Nephron (organoid): ENCODE data around the gene ARHGAP26.

Experiments
- H3K27ac Mint-ChIP-seq, 3 experiments: 2 replicates each; pipeline ENCODE4 v1.8.0; 2020; ENCODE audit warnings: mixed read lengths in 3 of 3, mild to moderate bottlenecking in 2 of 3, moderate library complexity in 1 of 3
- H3K27me3 Mint-ChIP-seq: 2 replicates; pipeline ENCODE4 v1.8.0; 2021; ENCODE audit warnings: low read depth, mild to moderate bottlenecking, moderate library complexity, mixed read lengths
- H3K36me3 Mint-ChIP-seq: 2 replicates; pipeline ENCODE4 v1.8.0; 2020; ENCODE audit warnings: low read depth, mixed read lengths
- H3K4me1 Mint-ChIP-seq: 2 replicates; pipeline ENCODE4 v1.8.0; 2020; ENCODE audit warnings: mixed read lengths
- H3K4me3 Mint-ChIP-seq, 3 experiments: 2 replicates each; pipeline ENCODE4 v1.8.0; 2020; ENCODE audit warnings: mild to moderate bottlenecking in 3 of 3, mixed read lengths in 3 of 3, moderate library complexity in 2 of 3
- H3K9me3 Mint-ChIP-seq: 2 replicates; pipeline ENCODE4 v1.8.0; 2020; ENCODE audit warnings: mixed read lengths
- CTCF ChIP-seq, 3 experiments: fragments of 200-600 bp; sonication (generic); IDR thresholded peaks; one replicate each; pipeline ENCODE4 v1.5.0; 2021; ENCODE audit warnings: antibody characterized with exemption in 3 of 3; ENCODE audit not compliant: unreplicated experiment in 3 of 3

ARHGAP26 gene

GRCh38 chr5:143021595-143021994 lies 251.4 kb downstream of the ARHGAP26 start:
- peaks cover 55% of the 10 kb centered on the region for H3K4me1 Mint-ChIP-seq
- no peaks in the 10 kb centered on the region for H3K27me3 Mint-ChIP-seq
- no peaks in the 10 kb centered on the region for H3K36me3 Mint-ChIP-seq
- H3K9me3 Mint-ChIP-seq: no peaks in the 10 kb centered on the region
- H3K4me3 Mint-ChIP-seq: no peak overlapping the region
- no peak for TF ChIP-seq CTCF (IDR thresholded peaks at IDR 0.05; ENCODE audit: unreplicated experiment in 3 of 3)
- H3K27ac Mint-ChIP-seq: no peak overlapping the region

GRCh38 chr5:143023411-143024096 lies 253.4 kb downstream of the ARHGAP26 start:
- no peaks in the 10 kb centered on the region for H3K9me3 Mint-ChIP-seq
- H3K4me1 Mint-ChIP-seq: peaks cover 45% of the 10 kb centered on the region
- TF ChIP-seq CTCF (IDR thresholded peaks at IDR 0.05; ENCODE audit: unreplicated experiment in 3 of 3): no peak
- H3K27ac Mint-ChIP-seq: peak overlapping the region in 1 of 3 experiments; percentile 43
- H3K36me3 Mint-ChIP-seq: no peaks in the 10 kb centered on the region
- no peak overlapping the region for H3K4me3 Mint-ChIP-seq
- H3K27me3 Mint-ChIP-seq: no peaks in the 10 kb centered on the region

GRCh38 chr5:143024228-143024920 lies 254.2 kb downstream of the ARHGAP26 start:
- H3K4me3 Mint-ChIP-seq: peak overlapping the region in 1 of 3 experiments; percentile 27
- TF ChIP-seq CTCF (IDR thresholded peaks at IDR 0.05; ENCODE audit: unreplicated experiment in 3 of 3): no peak
- H3K36me3 Mint-ChIP-seq: no peaks in the 10 kb centered on the region
- peaks cover 43% of the 10 kb centered on the region for H3K4me1 Mint-ChIP-seq
- H3K9me3 Mint-ChIP-seq: no peaks in the 10 kb centered on the region
- H3K27ac Mint-ChIP-seq: no peak overlapping the region
- H3K27me3 Mint-ChIP-seq: no peaks in the 10 kb centered on the region

GRCh38 chr5:143025376-143025775 lies 255.2 kb downstream of the ARHGAP26 start:
- TF ChIP-seq CTCF (IDR thresholded peaks at IDR 0.05; ENCODE audit: unreplicated experiment in 3 of 3): no peak
- Mint-ChIP-seq H3K4me3 (no peak overlapping the region), H3K4me1 (peaks cover 35% of the 10 kb centered on the region), H3K9me3 (no peaks in the 10 kb centered on the region), H3K36me3 (no peaks in the 10 kb centered on the region), H3K27ac (peak overlapping the region in 1 of 3 experiments; percentile 8), H3K27me3 (no peaks in the 10 kb centered on the region)

GRCh38 chr5:143025971-143026370 lies 255.8 kb downstream of the ARHGAP26 start:
- no peak overlapping the region for H3K27ac Mint-ChIP-seq
- no peak overlapping the region for H3K4me3 Mint-ChIP-seq
- peaks cover 37% of the 10 kb centered on the region for H3K4me1 Mint-ChIP-seq
- no peaks in the 10 kb centered on the region for H3K9me3 Mint-ChIP-seq
- no peak for TF ChIP-seq CTCF (IDR thresholded peaks at IDR 0.05; ENCODE audit: unreplicated experiment in 3 of 3)
- no peaks in the 10 kb centered on the region for H3K36me3 Mint-ChIP-seq
- peaks cover 2% of the 10 kb centered on the region for H3K27me3 Mint-ChIP-seq
